Endothelial cell of umbilical vein (primary cell): ENCODE measurements around the gene PLEKHA8. TPM values are rescaled to one million over a fixed set of nuclear protein-coding genes. Genes with fewer than 3 reads are reported as not detected.

Experiments
- BruUV-seq: library from RNA; stranded (reverse); fragments of 400-500 nt; replicated peaks from 2 replicates; lab custom pipeline; 2021; lab: Mats Ljungman, UMichigan
- CTCF ChIA-PET: fragments of 300-600, 350-600 bp; sonication (Branson Sonifier 250); formaldehyde crosslinking; loops from one replicate; lab custom pipeline; 2021; ENCODE audit warnings: antibody characterized with exemption, inconsistent platforms; lab: Charles Lee
- POLR2A ChIA-PET: fragments of 300-600, 350-600 bp; sonication (Branson Sonifier 250); formaldehyde crosslinking; loops from one replicate; lab custom pipeline; 2021; ENCODE audit warnings: antibody characterized with exemption, inconsistent platforms; lab: Charles Lee
- DNase-seq: peaks from one replicate; pipeline ENCODE4 v3.0.0-alpha.2; 2011; ENCODE audit warnings: low read depth, low spot score
- FAIRE-seq: peaks from 2 replicates; lab custom pipeline; 2011; peaks lifted over from hg19 to GRCh38; lab: Jason Lieb, UNC
- H2AFZ ChIP-seq: 2 replicates; pipeline ENCODE4 v1.6.0; 2012; ENCODE audit warnings: low read depth, low read length, control low read depth, inconsistent platforms
- H3K27ac ChIP-seq: 2 replicates; pipeline ENCODE4 v1.5.1; 2011; ENCODE audit warnings: low read depth, mild to moderate bottlenecking, control low read depth, low read length, moderate library complexity; ENCODE audit not compliant: insufficient read depth
- H3K27me3 ChIP-seq, 2 experiments: 2 replicates each; pipeline versions ENCODE4 v1.6.0 to v1.6.1; 2011; ENCODE audit warnings: low read length in 2 of 2, mixed read lengths in 1 of 2; ENCODE audit not compliant: control insufficient read depth in 2 of 2, insufficient read depth in 2 of 2
- H3K36me3 ChIP-seq, 2 experiments: 2 replicates in 1 of 2; 3 replicates in 1 of 2; pipeline ENCODE4 v1.5.1; 2011; ENCODE audit warnings: low read length in 2 of 2, mild to moderate bottlenecking in 1 of 2, moderate library complexity in 1 of 2; ENCODE audit not compliant: control insufficient read depth in 2 of 2, insufficient read depth in 2 of 2; ENCODE audit errors: extremely low read depth in 1 of 2
- H3K4me1 ChIP-seq: 3 replicates; pipeline ENCODE4 v1.5.1; 2011; ENCODE audit warnings: mild to moderate bottlenecking, low read length; ENCODE audit not compliant: control insufficient read depth, insufficient read depth; ENCODE audit errors: extremely low read depth
- H3K4me2 ChIP-seq: 2 replicates; pipeline ENCODE4 v1.6.1; 2011; ENCODE audit warnings: low read length, control low read depth, mixed read lengths; ENCODE audit not compliant: insufficient read depth
- H3K4me3 ChIP-seq, 3 experiments: fragments of 200-600 bp in 1 of 3; sonication (generic), shearing (Covaris generic) in 1 of 3; replicated peaks in 1 of 3; 2 replicates each; pipeline ENCODE4 v1.5.1; 2011 to 2016; ENCODE audit warnings: control low read depth in 3 of 3, low read length in 3 of 3, mild to moderate bottlenecking in 2 of 3, inconsistent platforms in 1 of 3, low read depth in 1 of 3, moderate library complexity in 1 of 3; ENCODE audit not compliant: insufficient read depth in 1 of 3
- H3K79me2 ChIP-seq: 2 replicates; pipeline ENCODE4 v1.6.0; 2012; ENCODE audit warnings: low read length, inconsistent platforms; ENCODE audit not compliant: control insufficient read depth, insufficient read depth
- H3K9ac ChIP-seq: replicated peaks from 2 replicates; pipeline ENCODE3; 2011; ENCODE audit warnings: low read length, control low read depth; ENCODE audit not compliant: insufficient read depth; ENCODE audit errors: extremely low read depth
- H3K9me1 ChIP-seq: replicated peaks from 3 replicates; pipeline ENCODE4 v1.6.0; 2011; ENCODE audit warnings: mild to moderate bottlenecking, low read length; ENCODE audit not compliant: control insufficient read depth, insufficient read depth; ENCODE audit errors: extremely low read depth
- H3K9me3 ChIP-seq: replicated peaks from 2 replicates; pipeline ENCODE4 v1.5.1; 2012; ENCODE audit warnings: low read length, inconsistent platforms; ENCODE audit not compliant: control insufficient read depth, insufficient read depth
- H4K20me1 ChIP-seq: replicated peaks from 2 replicates; pipeline ENCODE3; 2011; ENCODE audit warnings: mild to moderate bottlenecking, low read length; ENCODE audit not compliant: control insufficient read depth, insufficient read depth; ENCODE audit errors: extremely low read depth
- EZH2 ChIP-seq: IDR thresholded peaks from 2 replicates; pipeline ENCODE4 v1.6.1; 2012; ENCODE audit warnings: borderline replicate concordance, low read depth, mild to moderate bottlenecking, moderate library complexity, low read length, inconsistent platforms; ENCODE audit not compliant: severe bottlenecking
- FOS ChIP-seq: IDR thresholded peaks from 2 replicates; pipeline ENCODE4 v1.6.1; 2011; ENCODE audit warnings: mild to moderate bottlenecking, low read length, moderate library complexity, borderline replicate concordance; ENCODE audit not compliant: insufficient read depth
- GATA2 ChIP-seq: IDR thresholded peaks from 2 replicates; pipeline ENCODE4 v1.7.0; 2011; ENCODE audit warnings: low read depth, mild to moderate bottlenecking, moderate library complexity, mixed read lengths, low read length; ENCODE audit not compliant: insufficient read length, insufficient read depth
- JUN ChIP-seq: IDR thresholded peaks from 2 replicates; pipeline ENCODE4 v1.6.1; 2011; ENCODE audit warnings: borderline replicate concordance, low read depth; ENCODE audit not compliant: insufficient read length, insufficient read depth
- MYC ChIP-seq: IDR thresholded peaks from one replicate; pipeline ENCODE4 v1.6.1; 2011; ENCODE audit warnings: mild to moderate bottlenecking, low read depth, low read length
- POLR2A ChIP-seq: IDR thresholded peaks from 2 replicates; pipeline ENCODE4 v1.6.1; 2012; ENCODE audit warnings: low read depth, mild to moderate bottlenecking, control low read depth, low read length
- POLR2AphosphoS5 ChIP-seq: IDR thresholded peaks from 2 replicates; pipeline ENCODE4 v1.6.1; 2012; ENCODE audit warnings: low read depth, mild to moderate bottlenecking, control low read depth, low read length, moderate library complexity; ENCODE audit not compliant: insufficient read depth
- dilution Hi-C: fragments of 300-500 bp; cut with MboI; formaldehyde crosslinking; loops from one replicate; pipeline ENCODE4 v1.15.0; 2019; ENCODE audit warnings: low sequenced_read_pairs; ENCODE audit not compliant: extremely low pct_ligation_motif_present
- intact Hi-C: fragments of 100-400 bp; cut with micrococcal nuclease; formaldehyde crosslinking; loops from one replicate; pipeline ENCODE4 v1.10.0; 2022
- polyA plus RNA-seq, 4 experiments: library from polyadenylated mRNA; depleted of rRNA in 3 of 4; stranded (reverse) in 3 of 4; unstranded in 1 of 4; fragments of >200 nt; gene quantifications; 2 replicates each; pipeline versions ENCODE4 v1.2.1 to v1.2.3, GENCODE V29; 2011 to 2012; ENCODE audit warnings: missing spikeins in 1 of 4
- total RNA-seq: library from RNA; stranded (reverse); gene quantifications from 2 replicates; pipeline ENCODE4 v1.2.3, GENCODE V29; 2021
- TF ChIP-seq, protein P1 (sequence below): IDR thresholded peaks from 2 replicates; pipeline ENCODE4 v1.6.1; 2011; ENCODE audit not compliant: insufficient read depth, insufficient read length
- TF ChIP-seq, protein P2 (sequence below), 2 donors: IDR thresholded peaks; 1 replicate in 1 of 2; 2 replicates in 1 of 2; pipeline ENCODE4 v1.5.1; 2011; ENCODE audit warnings: low read length in 2 of 2, mild to moderate bottlenecking in 2 of 2, moderate library complexity in 2 of 2, control low read depth in 1 of 2, inconsistent platforms in 1 of 2, low read depth in 1 of 2; ENCODE audit not compliant: insufficient read depth in 1 of 2; ENCODE audit errors: extremely low read depth in 1 of 2

The PLEKHA8 gene
- total and polyA plus RNA-seq, 2 donors (not counting 3 experiments of a cell fraction or from before 2014, with no cell fraction given), result 4.5 to 19.8 TPM

DNA sequence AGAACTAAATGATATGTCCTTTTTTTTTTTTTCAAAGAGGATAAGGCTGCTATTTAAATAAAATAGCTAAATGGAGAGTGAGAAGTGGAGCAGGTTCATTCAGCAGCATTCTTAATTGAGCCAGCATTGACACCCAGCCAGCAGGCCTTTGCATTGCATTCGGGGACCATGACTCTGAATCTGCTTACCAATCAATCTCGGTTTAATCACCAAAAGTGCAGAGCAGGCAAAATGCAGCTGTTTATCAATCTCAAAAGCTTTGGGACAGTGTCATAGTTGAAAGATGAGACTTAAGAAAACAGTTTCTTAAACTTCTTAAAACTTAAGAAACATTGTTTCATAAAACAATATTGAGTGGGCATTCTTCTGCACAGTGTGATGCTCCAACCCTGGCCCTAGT is 51.7 kb downstream of the PLEKHA8 start:
- Histone ChIP-seq H4K20me1 (no peaks in the 10 kb centered on the region), H3K27ac (no peak overlapping the region), H3K9ac (no peak overlapping the region), H3K4me3 (no peak overlapping the region), H3K27me3 (no peaks in the 10 kb centered on the region), H3K4me1 (no peaks in the 10 kb centered on the region), H3K9me1 (no peaks in the 10 kb centered on the region), H2AFZ (no peak overlapping the region), H3K4me2 (no peak overlapping the region), H3K79me2 (no peaks in the 10 kb centered on the region), H3K36me3 (peaks cover 0 to 8% of the 10 kb centered on the region in 2 experiments), H3K9me3 (no peaks in the 10 kb centered on the region)
- dilution Hi-C loops (no loop called here), intact Hi-C loops (no loop called here)
- ChIA-PET CTCF (no interaction called here), POLR2A (no interaction called here)
- BruUV-seq, result no TSS peak
- DNase-seq (no peak), FAIRE-seq (no peak)
- TF ChIP-seq MYC (no peak), EZH2 (no peak), JUN (no peak), GATA2 (no peak), POLR2AphosphoS5 (no peak), FOS (no peak), POLR2A (no peak)
- TF ChIP-seq, protein P1, sequence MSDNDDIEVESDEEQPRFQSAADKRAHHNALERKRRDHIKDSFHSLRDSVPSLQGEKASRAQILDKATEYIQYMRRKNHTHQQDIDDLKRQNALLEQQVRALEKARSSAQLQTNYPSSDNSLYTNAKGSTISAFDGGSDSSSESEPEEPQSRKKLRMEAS, result no peak
- TF ChIP-seq, protein P2, sequence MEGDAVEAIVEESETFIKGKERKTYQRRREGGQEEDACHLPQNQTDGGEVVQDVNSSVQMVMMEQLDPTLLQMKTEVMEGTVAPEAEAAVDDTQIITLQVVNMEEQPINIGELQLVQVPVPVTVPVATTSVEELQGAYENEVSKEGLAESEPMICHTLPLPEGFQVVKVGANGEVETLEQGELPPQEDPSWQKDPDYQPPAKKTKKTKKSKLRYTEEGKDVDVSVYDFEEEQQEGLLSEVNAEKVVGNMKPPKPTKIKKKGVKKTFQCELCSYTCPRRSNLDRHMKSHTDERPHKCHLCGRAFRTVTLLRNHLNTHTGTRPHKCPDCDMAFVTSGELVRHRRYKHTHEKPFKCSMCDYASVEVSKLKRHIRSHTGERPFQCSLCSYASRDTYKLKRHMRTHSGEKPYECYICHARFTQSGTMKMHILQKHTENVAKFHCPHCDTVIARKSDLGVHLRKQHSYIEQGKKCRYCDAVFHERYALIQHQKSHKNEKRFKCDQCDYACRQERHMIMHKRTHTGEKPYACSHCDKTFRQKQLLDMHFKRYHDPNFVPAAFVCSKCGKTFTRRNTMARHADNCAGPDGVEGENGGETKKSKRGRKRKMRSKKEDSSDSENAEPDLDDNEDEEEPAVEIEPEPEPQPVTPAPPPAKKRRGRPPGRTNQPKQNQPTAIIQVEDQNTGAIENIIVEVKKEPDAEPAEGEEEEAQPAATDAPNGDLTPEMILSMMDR (IDR thresholded peaks at IDR 0.05; ENCODE audit: extremely low read depth in 1 of 2, insufficient read depth in 1 of 2, low read depth in 1 of 2, low read length in 2 of 2), result no peak
